Ectodermal cell (in vitro differentiated cells): ENCODE measurements around the gene C18orf63.
A peak's percentile ranks its signal among the peaks of the same experiment; 100 is the strongest.

Source experiments
- H3K27ac ChIP-seq: 2 replicates; pipeline ENCODE4 v1.7.0; 2013; ENCODE audit warnings: mild to moderate bottlenecking, low read depth, low read length; ENCODE audit not compliant: insufficient read depth, poor library complexity, severe bottlenecking
- H3K27me3 ChIP-seq: 2 replicates; pipeline ENCODE4 v1.7.0; 2013; ENCODE audit warnings: mild to moderate bottlenecking, low read length; ENCODE audit not compliant: insufficient read depth, control insufficient read depth, poor library complexity, severe bottlenecking
- H3K36me3 ChIP-seq: one replicate; pipeline ENCODE4 v1.7.0; 2013; ENCODE audit warnings: low read length; ENCODE audit not compliant: control insufficient read depth, insufficient read depth
- H3K4me1 ChIP-seq: one replicate; pipeline ENCODE4 v1.7.0; 2013; ENCODE audit warnings: low read length; ENCODE audit not compliant: control insufficient read depth, insufficient read depth
- H3K4me3 ChIP-seq: 2 replicates; pipeline ENCODE4 v1.7.0; 2013; ENCODE audit warnings: low read depth, low read length, control low read depth; ENCODE audit not compliant: insufficient read depth
- H3K9me3 ChIP-seq: 2 replicates; pipeline ENCODE4 v1.7.0; 2013; ENCODE audit warnings: mild to moderate bottlenecking, low read length, moderate library complexity; ENCODE audit not compliant: control insufficient read depth
- WGBS, 2 experiments: methylation state at CpG; one replicate each; pipeline ENCODE4 v1.1.7; 2013; ENCODE audit warnings: missing lambda C conversion rate in 2 of 2; 5-methylcytosine and 5-hydroxymethylcytosine counted together

C18orf63 gene

GRCh38 chr18:74286106-74286855 is 29.4 kb upstream of the C18orf63 start:
- H3K27ac ChIP-seq, result no peak overlapping the region
- WGBS, 2 experiments, result 89 to 92% methylated on average over 4 of the region's 4 CpGs
- H3K27me3 ChIP-seq, result peaks cover 10% of the 10 kb centered on the region
- no peak overlapping the region for H3K4me3 ChIP-seq
- H3K4me1 ChIP-seq, result peaks cover 24% of the 10 kb centered on the region
- H3K9me3 ChIP-seq, result no peaks in the 10 kb centered on the region
- H3K36me3 ChIP-seq, result no peaks in the 10 kb centered on the region

GRCh38 chr18:74286856-74287255 is 28.8 kb upstream of the C18orf63 start:
- peaks cover 13% of the 10 kb centered on the region for H3K27me3 ChIP-seq
- no peaks in the 10 kb centered on the region for H3K36me3 ChIP-seq
- 88 to 93% methylated on average over 1 of the region's 2 CpGs for WGBS, 2 experiments
- no peak overlapping the region for H3K4me3 ChIP-seq
- H3K27ac ChIP-seq, result no peak overlapping the region
- H3K4me1 ChIP-seq, result peaks cover 19% of the 10 kb centered on the region
- H3K9me3 ChIP-seq, result no peaks in the 10 kb centered on the region

- Histone ChIP-seq H3K4me1 (peaks cover 11% of the 10 kb centered on the region), H3K4me3 (no peak overlapping the region), H3K27ac (no peak overlapping the region), H3K27me3 (peaks cover 13% of the 10 kb centered on the region), H3K9me3 (no peaks in the 10 kb centered on the region), H3K36me3 (no peaks in the 10 kb centered on the region)
- 85 to 87% methylated on average over 5 of the region's 5 CpGs for WGBS, 2 experiments
Observed at GRCh38 chr18:74288041-74288440, 27.6 kb upstream of the C18orf63 start.

GRCh38 chr18:74288730-74289129 is 26.9 kb upstream of the C18orf63 start:
- Histone ChIP-seq H3K9me3 (no peaks in the 10 kb centered on the region), H3K27ac (no peak overlapping the region), H3K36me3 (no peaks in the 10 kb centered on the region), H3K27me3 (peaks cover 13% of the 10 kb centered on the region), H3K4me3 (no peak overlapping the region), H3K4me1 (peaks cover 9% of the 10 kb centered on the region)
- WGBS, 2 experiments, result 91 to 92% methylated on average over 8 to 9 of the region's 9 CpGs

GRCh38 chr18:74289137-74289536 is 26.5 kb upstream of the C18orf63 start:
- Histone ChIP-seq H3K4me3 (no peak overlapping the region), H3K36me3 (no peaks in the 10 kb centered on the region), H3K27ac (no peak overlapping the region), H3K27me3 (peaks cover 13% of the 10 kb centered on the region), H3K4me1 (peaks cover 8% of the 10 kb centered on the region), H3K9me3 (no peaks in the 10 kb centered on the region)
- WGBS, 2 experiments, result 77 to 91% methylated on average over 2 to 3 of the region's 3 CpGs

- 93 to 98% methylated on average over 5 to 7 of the region's 7 CpGs for WGBS, 2 experiments
- Histone ChIP-seq H3K27me3 (peaks cover 13% of the 10 kb centered on the region), H3K9me3 (no peaks in the 10 kb centered on the region), H3K4me1 (no peaks in the 10 kb centered on the region), H3K36me3 (no peaks in the 10 kb centered on the region), H3K4me3 (no peak overlapping the region), H3K27ac (no peak overlapping the region)
Observed at GRCh38 chr18:74290021-74290420, 25.6 kb upstream of the C18orf63 start.

GRCh38 chr18:74290794-74291471 is 24.7 kb upstream of the C18orf63 start:
- Histone ChIP-seq H3K27ac (no peak overlapping the region), H3K27me3 (peaks cover 13% of the 10 kb centered on the region), H3K9me3 (no peaks in the 10 kb centered on the region), H3K36me3 (no peaks in the 10 kb centered on the region), H3K4me3 (peak overlapping the region; percentile 77), H3K4me1 (no peaks in the 10 kb centered on the region)
- WGBS, 2 experiments, result 25 to 26% methylated on average over 57 of the region's 57 CpGs

- Histone ChIP-seq H3K27ac (no peak overlapping the region), H3K36me3 (no peaks in the 10 kb centered on the region), H3K27me3 (peaks cover 13% of the 10 kb centered on the region), H3K4me1 (no peaks in the 10 kb centered on the region), H3K4me3 (peak overlapping the region; percentile 77), H3K9me3 (no peaks in the 10 kb centered on the region)
- WGBS, 2 experiments, result 1 to 6% methylated on average over 30 of the region's 30 CpGs
Observed at GRCh38 chr18:74291472-74291770, 24.2 kb upstream of the C18orf63 start.

- 4% methylated on average over 68 of the region's 68 CpGs for WGBS, 2 experiments
- Histone ChIP-seq H3K27ac (no peak within 1 kb of the TSS), H3K4me3 (peak within 1 kb of the TSS; percentile 77), H3K36me3 (no peaks in the 10 kb centered on the region), H3K4me1 (no peaks in the 10 kb centered on the region), H3K9me3 (no peaks in the 10 kb centered on the region), H3K27me3 (peaks cover 13% of the 10 kb centered on the region)
Observed at GRCh38 chr18:74291771-74292540, 23.7 kb upstream of the C18orf63 start, which contains the start of gene CYB5A. Gene CYB5A (minus strand): TSS chr18:74291963. CDS start chr18:74291875, 88 bp downstream.

GRCh38 chr18:74292541-74292858 is 23.1 kb upstream of the C18orf63 start:
- Histone ChIP-seq H3K27ac (no peak overlapping the region), H3K36me3 (no peaks in the 10 kb centered on the region), H3K4me1 (no peaks in the 10 kb centered on the region), H3K4me3 (peak overlapping the region; percentile 77), H3K9me3 (no peaks in the 10 kb centered on the region), H3K27me3 (peaks cover 13% of the 10 kb centered on the region)
- 48 to 49% methylated on average over 4 of the region's 4 CpGs for WGBS, 2 experiments
